Neural cell (in vitro differentiated cells): ENCODE data around the gene DYNLT4. TPM values are rescaled to one million over a fixed set of nuclear protein-coding genes. Genes with fewer than 3 reads are reported as not detected.

ENCODE experiments used
- H2AFZ ChIP-seq: fragments of 200-600, 300-800 bp; sonication (generic), shearing (Covaris generic); 2 replicates; pipeline ENCODE4 v1.6.0; 2014; ENCODE audit warnings: low read depth, mild to moderate bottlenecking, antibody characterized with exemption, low read length, moderate library complexity
- H3F3A ChIP-seq: fragments of 200-600 bp; shearing (Covaris generic); 2 replicates; pipeline ENCODE4 v1.6.1; 2016; ENCODE audit warnings: mild to moderate bottlenecking, moderate library complexity, mixed read lengths, antibody characterized with exemption, low read length; ENCODE audit not compliant: insufficient read depth, poor library complexity, severe bottlenecking
- H3K27ac ChIP-seq: fragments of 200-600, 300-800 bp; sonication (generic), shearing (Covaris generic); 2 replicates; pipeline ENCODE4 v1.5.1; 2014; ENCODE audit warnings: mild to moderate bottlenecking, low read length, moderate library complexity
- H3K27me3 ChIP-seq: fragments of 300-800, 200-600 bp; sonication (generic), shearing (Covaris generic); 2 replicates; pipeline ENCODE4 v1.6.0; 2014; ENCODE audit warnings: mild to moderate bottlenecking, low read depth, low read length, moderate library complexity; ENCODE audit not compliant: insufficient read depth
- H3K36me3 ChIP-seq: fragments of 300-800, 200-600 bp; sonication (generic), shearing (Covaris generic); 2 replicates; pipeline ENCODE4 v1.5.1; 2014; ENCODE audit warnings: mild to moderate bottlenecking, antibody characterized with exemption, low read length, moderate library complexity; ENCODE audit not compliant: insufficient read depth
- H3K4me2 ChIP-seq: fragments of 300-800, 200-600 bp; sonication (generic), shearing (Covaris generic); 2 replicates; pipeline ENCODE4 v1.6.0; 2014; ENCODE audit warnings: mild to moderate bottlenecking, low read length
- H3K4me3 ChIP-seq: fragments of 300-800, 200-600 bp; sonication (generic), shearing (Covaris generic); 2 replicates; pipeline ENCODE4 v1.5.1; 2014; ENCODE audit warnings: mild to moderate bottlenecking, low read length, moderate library complexity
- H3K79me2 ChIP-seq: fragments of 200-600 bp; shearing (Covaris generic); replicated peaks from 2 replicates; pipeline ENCODE4 v1.6.0; 2014; ENCODE audit warnings: mild to moderate bottlenecking, low read length, moderate library complexity; ENCODE audit not compliant: insufficient read depth
- H3K9ac ChIP-seq: fragments of 300-800, 200-600 bp; sonication (generic), shearing (Covaris generic); 2 replicates; pipeline ENCODE4 v1.6.1; 2016; ENCODE audit warnings: mild to moderate bottlenecking, low read length, mixed read lengths
- H3K9me2 ChIP-seq: fragments of 200-600 bp; shearing (Covaris generic); 2 replicates; pipeline ENCODE4 v1.6.1; 2016; ENCODE audit warnings: mild to moderate bottlenecking, low read length, mixed read lengths; ENCODE audit not compliant: insufficient read depth
- H3K9me3 ChIP-seq: fragments of 200-600, 300-800 bp; sonication (generic), shearing (Covaris generic); 2 replicates; pipeline ENCODE4 v1.6.1; 2016; ENCODE audit warnings: mild to moderate bottlenecking, mixed run types, low read length, moderate library complexity, mixed read lengths
- H4K20me1 ChIP-seq: fragments of 200-600 bp; shearing (Covaris generic); 2 replicates; pipeline ENCODE4 v1.6.1; 2016; ENCODE audit warnings: mild to moderate bottlenecking, mixed run types; ENCODE audit not compliant: insufficient read depth
- EP300 ChIP-seq: fragments of 450-650 bp; conservative IDR thresholded peaks from 2 replicates; pipeline ENCODE4 v1.6.1; 2014; ENCODE audit warnings: antibody characterized with exemption, mild to moderate bottlenecking, moderate library complexity; ENCODE audit not compliant: poor library complexity, severe bottlenecking
- EZH2 ChIP-seq: fragments of 200-600, 300-800 bp; shearing (Covaris generic), sonication (generic); IDR thresholded peaks from 2 replicates; pipeline ENCODE4 v1.6.1; 2014; ENCODE audit warnings: antibody characterized with exemption, low read length, borderline replicate concordance, mild to moderate bottlenecking; ENCODE audit not compliant: insufficient read depth, poor library complexity, severe bottlenecking
- MXI1 ChIP-seq: fragments of 450-650 bp; conservative IDR thresholded peaks from 2 replicates; pipeline ENCODE4 v1.6.1; 2014; ENCODE audit warnings: antibody characterized with exemption, mild to moderate bottlenecking; ENCODE audit not compliant: poor library complexity, severe bottlenecking
- POLR2AphosphoS5 ChIP-seq: IDR thresholded peaks from 2 replicates; pipeline ENCODE4 v1.6.1; 2012
- RAD21 ChIP-seq: fragments of 450-650 bp; conservative IDR thresholded peaks from 2 replicates; pipeline ENCODE4 v1.6.1; 2014; ENCODE audit warnings: antibody characterized with exemption, mild to moderate bottlenecking, moderate library complexity
- SMC3 ChIP-seq: fragments of 450-650 bp; conservative IDR thresholded peaks from 2 replicates; pipeline ENCODE4 v1.6.1; 2014; ENCODE audit warnings: antibody characterized with exemption, mild to moderate bottlenecking, moderate library complexity; ENCODE audit not compliant: poor library complexity
- TAF1 ChIP-seq: IDR thresholded peaks from 2 replicates; pipeline ENCODE4 v1.6.1; 2012; ENCODE audit warnings: low read depth
- polyA plus RNA-seq: library from polyadenylated mRNA; depleted of rRNA; stranded (reverse); fragments of >200 nt; gene quantifications from 2 replicates; pipeline ENCODE4 v1.2.3, GENCODE V29; 2014
- TF ChIP-seq, protein P1 (sequence below): fragments of 450-650 bp; IDR thresholded peaks from 2 replicates; pipeline ENCODE4 v1.5.1; 2014; ENCODE audit warnings: antibody characterized with exemption, mild to moderate bottlenecking, moderate library complexity; ENCODE audit not compliant: poor library complexity, severe bottlenecking
- TF ChIP-seq, protein P2 (sequence below): IDR thresholded peaks from 2 replicates; pipeline ENCODE4 v1.6.1; 2012; ENCODE audit warnings: borderline replicate concordance

The DYNLT4 gene
- polyA plus RNA-seq, 1 donor from 2014 or later, result not detected

DNA sequence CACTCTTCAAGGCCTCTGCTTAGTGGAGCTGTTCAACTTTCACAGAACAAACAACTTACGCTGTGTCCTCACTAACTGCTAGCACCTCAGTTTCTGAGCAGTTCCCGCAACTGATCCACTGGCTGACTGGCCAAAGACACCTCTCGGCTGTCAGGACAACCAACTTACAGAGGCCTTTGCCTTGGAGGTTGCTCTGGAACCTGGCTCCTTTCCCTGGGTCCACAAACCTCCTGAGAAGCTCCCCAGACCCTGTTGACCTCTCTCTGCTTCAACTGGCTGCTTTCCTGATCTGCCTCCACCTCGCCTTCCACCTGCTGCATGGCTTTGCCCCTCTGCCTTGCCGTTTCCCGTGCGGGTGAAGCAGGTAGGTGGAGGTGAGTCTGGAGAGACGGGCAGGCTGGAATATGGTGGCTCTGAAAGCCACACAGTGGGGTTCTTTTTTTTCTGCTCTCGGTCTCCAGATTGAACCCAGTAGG is 14.1 kb upstream of the DYNLT4 start:
- no peak overlapping the region for H3K4me2 ChIP-seq
- H3K79me2 ChIP-seq, result no peaks in the 10 kb centered on the region
- no peak overlapping the region for H3K4me3 ChIP-seq
- peaks cover 15% of the 10 kb centered on the region for H3K27me3 ChIP-seq
- H2AFZ ChIP-seq, result no peak overlapping the region
- no peaks in the 10 kb centered on the region for H3F3A ChIP-seq
- no peak overlapping the region for H3K27ac ChIP-seq
- H3K9me3 ChIP-seq, result peaks cover 2% of the 10 kb centered on the region
- no peaks in the 10 kb centered on the region for H3K9me2 ChIP-seq
- TF ChIP-seq, protein P1, sequence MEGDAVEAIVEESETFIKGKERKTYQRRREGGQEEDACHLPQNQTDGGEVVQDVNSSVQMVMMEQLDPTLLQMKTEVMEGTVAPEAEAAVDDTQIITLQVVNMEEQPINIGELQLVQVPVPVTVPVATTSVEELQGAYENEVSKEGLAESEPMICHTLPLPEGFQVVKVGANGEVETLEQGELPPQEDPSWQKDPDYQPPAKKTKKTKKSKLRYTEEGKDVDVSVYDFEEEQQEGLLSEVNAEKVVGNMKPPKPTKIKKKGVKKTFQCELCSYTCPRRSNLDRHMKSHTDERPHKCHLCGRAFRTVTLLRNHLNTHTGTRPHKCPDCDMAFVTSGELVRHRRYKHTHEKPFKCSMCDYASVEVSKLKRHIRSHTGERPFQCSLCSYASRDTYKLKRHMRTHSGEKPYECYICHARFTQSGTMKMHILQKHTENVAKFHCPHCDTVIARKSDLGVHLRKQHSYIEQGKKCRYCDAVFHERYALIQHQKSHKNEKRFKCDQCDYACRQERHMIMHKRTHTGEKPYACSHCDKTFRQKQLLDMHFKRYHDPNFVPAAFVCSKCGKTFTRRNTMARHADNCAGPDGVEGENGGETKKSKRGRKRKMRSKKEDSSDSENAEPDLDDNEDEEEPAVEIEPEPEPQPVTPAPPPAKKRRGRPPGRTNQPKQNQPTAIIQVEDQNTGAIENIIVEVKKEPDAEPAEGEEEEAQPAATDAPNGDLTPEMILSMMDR, result no peak
- no peak for TF ChIP-seq MXI1
- no peak for TF ChIP-seq TAF1
- no peak for TF ChIP-seq EZH2
- TF ChIP-seq EP300, result no peak
- TF ChIP-seq, protein P2, sequence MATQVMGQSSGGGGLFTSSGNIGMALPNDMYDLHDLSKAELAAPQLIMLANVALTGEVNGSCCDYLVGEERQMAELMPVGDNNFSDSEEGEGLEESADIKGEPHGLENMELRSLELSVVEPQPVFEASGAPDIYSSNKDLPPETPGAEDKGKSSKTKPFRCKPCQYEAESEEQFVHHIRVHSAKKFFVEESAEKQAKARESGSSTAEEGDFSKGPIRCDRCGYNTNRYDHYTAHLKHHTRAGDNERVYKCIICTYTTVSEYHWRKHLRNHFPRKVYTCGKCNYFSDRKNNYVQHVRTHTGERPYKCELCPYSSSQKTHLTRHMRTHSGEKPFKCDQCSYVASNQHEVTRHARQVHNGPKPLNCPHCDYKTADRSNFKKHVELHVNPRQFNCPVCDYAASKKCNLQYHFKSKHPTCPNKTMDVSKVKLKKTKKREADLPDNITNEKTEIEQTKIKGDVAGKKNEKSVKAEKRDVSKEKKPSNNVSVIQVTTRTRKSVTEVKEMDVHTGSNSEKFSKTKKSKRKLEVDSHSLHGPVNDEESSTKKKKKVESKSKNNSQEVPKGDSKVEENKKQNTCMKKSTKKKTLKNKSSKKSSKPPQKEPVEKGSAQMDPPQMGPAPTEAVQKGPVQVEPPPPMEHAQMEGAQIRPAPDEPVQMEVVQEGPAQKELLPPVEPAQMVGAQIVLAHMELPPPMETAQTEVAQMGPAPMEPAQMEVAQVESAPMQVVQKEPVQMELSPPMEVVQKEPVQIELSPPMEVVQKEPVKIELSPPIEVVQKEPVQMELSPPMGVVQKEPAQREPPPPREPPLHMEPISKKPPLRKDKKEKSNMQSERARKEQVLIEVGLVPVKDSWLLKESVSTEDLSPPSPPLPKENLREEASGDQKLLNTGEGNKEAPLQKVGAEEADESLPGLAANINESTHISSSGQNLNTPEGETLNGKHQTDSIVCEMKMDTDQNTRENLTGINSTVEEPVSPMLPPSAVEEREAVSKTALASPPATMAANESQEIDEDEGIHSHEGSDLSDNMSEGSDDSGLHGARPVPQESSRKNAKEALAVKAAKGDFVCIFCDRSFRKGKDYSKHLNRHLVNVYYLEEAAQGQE, result no peak
- no peak for TF ChIP-seq RAD21
- no peak for TF ChIP-seq SMC3
- TF ChIP-seq POLR2AphosphoS5, result no peak
- H4K20me1 ChIP-seq, result no peaks in the 10 kb centered on the region
- no peaks in the 10 kb centered on the region for H3K36me3 ChIP-seq
- H3K9ac ChIP-seq, result no peak overlapping the region

DNA sequence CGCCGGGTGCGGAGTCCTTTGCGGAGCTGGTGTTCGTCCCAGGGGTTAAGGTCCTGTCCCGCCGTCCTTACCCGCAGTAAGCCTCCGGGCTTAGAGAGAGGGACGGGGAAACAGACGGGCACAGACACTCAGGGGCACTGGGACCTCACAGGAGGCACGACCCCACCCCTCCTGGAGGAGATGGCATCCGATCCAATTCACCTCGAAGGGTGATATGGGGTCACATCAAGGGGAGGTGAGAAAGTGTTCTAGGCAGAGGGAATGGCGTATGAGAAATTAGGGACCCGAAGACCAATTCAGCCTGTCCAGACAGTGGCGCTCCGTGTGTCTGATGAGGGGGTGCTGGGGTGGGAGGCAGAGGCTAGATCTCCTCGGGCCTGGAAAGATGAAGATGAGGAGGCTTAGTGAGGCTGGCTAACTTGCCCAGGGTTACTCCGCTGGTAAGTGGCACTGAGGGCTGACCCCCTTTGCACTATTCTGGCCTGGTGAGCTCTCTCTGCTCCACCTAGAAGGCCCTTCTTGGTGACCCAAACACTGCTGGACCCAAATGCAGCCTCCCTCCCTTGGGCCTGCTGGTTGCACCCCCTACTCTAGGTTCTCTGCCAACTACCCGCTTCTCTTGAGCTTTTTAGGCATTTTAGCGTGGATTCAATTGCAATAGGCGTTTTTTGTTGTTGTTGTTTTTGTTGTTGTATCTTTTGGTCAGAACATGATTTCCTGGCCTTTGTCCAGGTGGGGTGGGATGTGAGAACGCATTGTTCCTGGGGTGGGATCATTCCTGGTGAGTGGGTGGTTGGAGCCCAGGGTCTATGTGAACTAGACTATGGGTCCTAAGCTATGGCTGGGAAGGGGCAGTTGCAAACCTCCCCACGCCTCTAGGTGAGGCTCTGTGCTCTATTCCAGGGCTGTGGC is 13.4 kb upstream of the DYNLT4 start:
- no peaks in the 10 kb centered on the region for H3K36me3 ChIP-seq
- H4K20me1 ChIP-seq, result no peaks in the 10 kb centered on the region
- no peaks in the 10 kb centered on the region for H3K79me2 ChIP-seq
- H2AFZ ChIP-seq, result no peak overlapping the region
- peaks cover 15% of the 10 kb centered on the region for H3K27me3 ChIP-seq
- H3F3A ChIP-seq, result no peaks in the 10 kb centered on the region
- H3K4me3 ChIP-seq, result no peak overlapping the region
- TF ChIP-seq SMC3, result no peak
- H3K9ac ChIP-seq, result no peak overlapping the region
- no peak overlapping the region for H3K4me2 ChIP-seq
- H3K9me3 ChIP-seq, result peaks cover 2% of the 10 kb centered on the region
- no peaks in the 10 kb centered on the region for H3K9me2 ChIP-seq
- no peak overlapping the region for H3K27ac ChIP-seq
